Measurements from ENCODE around the gene TMED5. TPM values are rescaled to one million over a fixed set of nuclear protein-coding genes. Genes with fewer than 3 reads are reported as not detected.

TMED5 gene
- total RNA-seq, 4 donors from 2014 or later: 37.7 to 62.3 (median 40.2) TPM

- Histone ChIP-seq H3K9me3 (no peaks in the 10 kb centered on the region), H3K4me3 (no peak overlapping the region), H3K36me3 (peaks cover 6% of the 10 kb centered on the region), H3K27ac (no peak overlapping the region), H3K27me3 (no peaks in the 10 kb centered on the region), H3K4me1 (no peaks in the 10 kb centered on the region)
- WGBS: 82% methylated on average over 1 of the region's 1 CpG
- no peak for DNase-seq (ENCODE audit: low spot score in 2 of 2)
- TF ChIP-seq POLR2AphosphoS5 (IDR thresholded peaks at IDR 0.05) (no peak), POLR2A (IDR thresholded peaks at IDR 0.05) (no peak), CTCF (IDR thresholded peaks at IDR 0.05) (no peak), EP300 (IDR thresholded peaks at IDR 0.05) (no peak)
Observed at GRCh38 chr1:93111065-93111464, 69.1 kb downstream of the TMED5 start.

- TF ChIP-seq POLR2AphosphoS5 (IDR thresholded peaks at IDR 0.05) (no peak), CTCF (IDR thresholded peaks at IDR 0.05) (no peak), EP300 (IDR thresholded peaks at IDR 0.05) (no peak), POLR2A (IDR thresholded peaks at IDR 0.05) (no peak)
- no peak overlapping the region for H3K27ac ChIP-seq
- H3K9me3 ChIP-seq: no peaks in the 10 kb centered on the region
- H3K36me3 ChIP-seq: peaks cover 5% of the 10 kb centered on the region
- no peaks in the 10 kb centered on the region for H3K27me3 ChIP-seq
- H3K4me3 ChIP-seq: no peak overlapping the region
- H3K4me1 ChIP-seq: no peaks in the 10 kb centered on the region
- WGBS: 98% methylated on average over 2 of the region's 2 CpGs
- DNase-seq (ENCODE audit: low spot score in 2 of 2): no peak
Observed at GRCh38 chr1:93109578-93109977, 70.6 kb downstream of the TMED5 start.

GRCh38 chr1:93108335-93108734, 71.9 kb downstream of the TMED5 start:
- Histone ChIP-seq H3K36me3 (peaks cover 11% of the 10 kb centered on the region), H3K4me1 (no peaks in the 10 kb centered on the region), H3K9me3 (no peaks in the 10 kb centered on the region), H3K4me3 (no peak overlapping the region), H3K27ac (no peak overlapping the region), H3K27me3 (no peaks in the 10 kb centered on the region)
- no peak for TF ChIP-seq CTCF (IDR thresholded peaks at IDR 0.05)
- no peak for TF ChIP-seq POLR2AphosphoS5 (IDR thresholded peaks at IDR 0.05)
- TF ChIP-seq POLR2A (IDR thresholded peaks at IDR 0.05): no peak
- TF ChIP-seq EP300 (IDR thresholded peaks at IDR 0.05): no peak
- no peak for DNase-seq (ENCODE audit: low spot score in 2 of 2)
- 98% methylated on average over 2 of the region's 2 CpGs for WGBS

GRCh38 chr1:93107395-93107794, 72.8 kb downstream of the TMED5 start:
- Histone ChIP-seq H3K27me3 (no peaks in the 10 kb centered on the region), H3K27ac (no peak overlapping the region), H3K4me3 (no peak overlapping the region), H3K9me3 (no peaks in the 10 kb centered on the region), H3K36me3 (peaks cover 11% of the 10 kb centered on the region), H3K4me1 (no peaks in the 10 kb centered on the region)
- TF ChIP-seq EP300 (IDR thresholded peaks at IDR 0.05): no peak
- no peak for DNase-seq (ENCODE audit: low spot score in 2 of 2)
- WGBS: 94% methylated on average over 4 of the region's 4 CpGs

DNA sequence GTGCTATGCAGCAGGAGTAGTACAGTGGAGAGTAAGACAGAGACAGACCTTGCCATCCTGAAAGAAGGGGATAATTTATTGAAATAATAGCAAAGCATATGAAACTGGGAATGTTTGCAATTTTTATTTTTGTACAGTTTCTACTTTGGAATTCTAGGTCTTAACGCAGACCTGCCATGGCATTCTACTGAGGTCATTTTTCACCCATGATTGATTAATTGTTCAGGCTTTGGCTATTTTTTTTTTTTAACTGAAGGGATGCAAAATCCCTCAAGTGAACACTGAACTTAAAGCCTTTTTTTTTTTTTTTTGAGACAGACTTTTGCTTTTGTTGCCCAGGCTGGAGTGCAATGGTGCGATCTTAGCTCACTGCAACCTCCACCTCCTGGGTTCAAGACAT, 74.0 kb downstream of the TMED5 start:
- DNase-seq (ENCODE audit: low spot score in 2 of 2): no peak
- H3K4me1 ChIP-seq: no peaks in the 10 kb centered on the region
- H3K27me3 ChIP-seq: no peaks in the 10 kb centered on the region
- no peak overlapping the region for H3K27ac ChIP-seq
- WGBS: 93% methylated on average over 2 of the region's 2 CpGs
- peaks cover 11% of the 10 kb centered on the region for H3K36me3 ChIP-seq
- H3K9me3 ChIP-seq: no peaks in the 10 kb centered on the region
- no peak overlapping the region for H3K4me3 ChIP-seq
- TF ChIP-seq POLR2AphosphoS5 (IDR thresholded peaks at IDR 0.05) (no peak), CTCF (IDR thresholded peaks at IDR 0.05) (no peak), EP300 (IDR thresholded peaks at IDR 0.05) (no peak), POLR2A (IDR thresholded peaks at IDR 0.05) (no peak)

- Histone ChIP-seq H3K9me3 (no peaks in the 10 kb centered on the region), H3K27ac (no peak overlapping the region), H3K4me1 (no peaks in the 10 kb centered on the region), H3K4me3 (no peak overlapping the region), H3K36me3 (peaks cover 8% of the 10 kb centered on the region), H3K27me3 (no peaks in the 10 kb centered on the region)
- TF ChIP-seq EP300 (IDR thresholded peaks at IDR 0.05) (no peak), POLR2A (IDR thresholded peaks at IDR 0.05) (no peak), POLR2AphosphoS5 (IDR thresholded peaks at IDR 0.05) (no peak), CTCF (IDR thresholded peaks at IDR 0.05) (no peak)
- WGBS: 91% methylated on average over 4 of the region's 4 CpGs
- DNase-seq (ENCODE audit: low spot score in 2 of 2): no peak
Observed at GRCh38 chr1:93102142-93102541, 78.1 kb downstream of the TMED5 start.
